Measurements from ENCODE around the gene ZBTB46. TPM values are rescaled to one million over a fixed set of nuclear protein-coding genes. Genes with fewer than 3 reads are reported as not detected.

ZBTB46 gene
- total RNA-seq, 1 donor from 2014 or later = 23.7 TPM

DNA sequence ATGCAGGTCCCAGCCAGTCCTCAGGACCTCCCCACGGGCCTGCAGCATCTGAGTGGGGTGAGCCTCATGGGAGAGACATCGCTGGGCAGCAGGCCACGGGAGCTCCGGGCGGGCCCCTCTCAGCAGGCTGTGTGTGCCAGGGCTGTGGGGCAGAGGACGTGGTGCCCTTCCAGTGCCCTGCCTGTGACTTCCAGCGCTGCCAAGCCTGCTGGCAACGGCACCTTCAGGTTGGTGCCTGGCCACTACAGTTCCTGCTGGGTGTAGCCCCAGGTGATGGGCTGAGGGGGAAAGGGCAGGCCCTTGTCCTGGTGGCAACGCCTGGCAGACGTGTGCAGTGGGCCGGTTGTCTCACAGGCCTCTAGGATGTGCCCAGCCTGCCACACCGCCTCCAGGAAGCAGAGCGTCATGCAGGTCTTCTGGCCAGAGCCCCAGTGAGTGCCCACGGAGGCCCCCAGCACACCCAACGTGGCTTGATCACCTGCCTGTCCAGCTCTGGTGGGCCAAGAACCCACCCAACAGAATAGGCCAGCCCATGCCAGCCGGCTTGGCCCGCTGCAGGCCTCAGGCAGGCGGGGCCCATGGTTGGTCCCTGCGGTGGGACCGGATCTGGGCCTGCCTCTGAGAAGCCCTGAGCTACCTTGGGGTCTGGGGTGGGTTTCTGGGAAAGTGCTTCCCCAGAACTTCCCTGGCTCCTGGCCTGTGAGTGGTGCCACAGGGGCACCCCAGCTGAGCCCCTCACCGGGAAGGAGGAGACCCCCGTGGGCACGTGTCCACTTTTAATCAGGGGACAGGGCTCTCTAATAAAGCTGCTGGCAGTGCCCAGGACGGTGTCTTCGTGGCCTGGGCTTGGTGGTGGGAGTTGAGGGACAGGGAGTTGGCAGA, 135.4 kb downstream of the ZBTB46 start:
- Mint-ChIP-seq H3K36me3 (ENCODE audit: low read depth) (peaks cover 5% of the 10 kb centered on the region), H3K9me3 (no peaks in the 10 kb centered on the region), H3K27ac (ENCODE audit: unreplicated experiment) (no peak overlapping the region), H3K27me3 (ENCODE audit: low read depth) (peaks cover 13% of the 10 kb centered on the region), H3K4me3 (peak overlapping the region; percentile 31), H3K4me1 (no peaks in the 10 kb centered on the region)
- TF ChIP-seq, protein P1, sequence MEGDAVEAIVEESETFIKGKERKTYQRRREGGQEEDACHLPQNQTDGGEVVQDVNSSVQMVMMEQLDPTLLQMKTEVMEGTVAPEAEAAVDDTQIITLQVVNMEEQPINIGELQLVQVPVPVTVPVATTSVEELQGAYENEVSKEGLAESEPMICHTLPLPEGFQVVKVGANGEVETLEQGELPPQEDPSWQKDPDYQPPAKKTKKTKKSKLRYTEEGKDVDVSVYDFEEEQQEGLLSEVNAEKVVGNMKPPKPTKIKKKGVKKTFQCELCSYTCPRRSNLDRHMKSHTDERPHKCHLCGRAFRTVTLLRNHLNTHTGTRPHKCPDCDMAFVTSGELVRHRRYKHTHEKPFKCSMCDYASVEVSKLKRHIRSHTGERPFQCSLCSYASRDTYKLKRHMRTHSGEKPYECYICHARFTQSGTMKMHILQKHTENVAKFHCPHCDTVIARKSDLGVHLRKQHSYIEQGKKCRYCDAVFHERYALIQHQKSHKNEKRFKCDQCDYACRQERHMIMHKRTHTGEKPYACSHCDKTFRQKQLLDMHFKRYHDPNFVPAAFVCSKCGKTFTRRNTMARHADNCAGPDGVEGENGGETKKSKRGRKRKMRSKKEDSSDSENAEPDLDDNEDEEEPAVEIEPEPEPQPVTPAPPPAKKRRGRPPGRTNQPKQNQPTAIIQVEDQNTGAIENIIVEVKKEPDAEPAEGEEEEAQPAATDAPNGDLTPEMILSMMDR (conservative IDR thresholded peaks at IDR 0.05) = no peak
- no peak for DNase-seq (ENCODE audit: low read depth, low spot score)

DNA sequence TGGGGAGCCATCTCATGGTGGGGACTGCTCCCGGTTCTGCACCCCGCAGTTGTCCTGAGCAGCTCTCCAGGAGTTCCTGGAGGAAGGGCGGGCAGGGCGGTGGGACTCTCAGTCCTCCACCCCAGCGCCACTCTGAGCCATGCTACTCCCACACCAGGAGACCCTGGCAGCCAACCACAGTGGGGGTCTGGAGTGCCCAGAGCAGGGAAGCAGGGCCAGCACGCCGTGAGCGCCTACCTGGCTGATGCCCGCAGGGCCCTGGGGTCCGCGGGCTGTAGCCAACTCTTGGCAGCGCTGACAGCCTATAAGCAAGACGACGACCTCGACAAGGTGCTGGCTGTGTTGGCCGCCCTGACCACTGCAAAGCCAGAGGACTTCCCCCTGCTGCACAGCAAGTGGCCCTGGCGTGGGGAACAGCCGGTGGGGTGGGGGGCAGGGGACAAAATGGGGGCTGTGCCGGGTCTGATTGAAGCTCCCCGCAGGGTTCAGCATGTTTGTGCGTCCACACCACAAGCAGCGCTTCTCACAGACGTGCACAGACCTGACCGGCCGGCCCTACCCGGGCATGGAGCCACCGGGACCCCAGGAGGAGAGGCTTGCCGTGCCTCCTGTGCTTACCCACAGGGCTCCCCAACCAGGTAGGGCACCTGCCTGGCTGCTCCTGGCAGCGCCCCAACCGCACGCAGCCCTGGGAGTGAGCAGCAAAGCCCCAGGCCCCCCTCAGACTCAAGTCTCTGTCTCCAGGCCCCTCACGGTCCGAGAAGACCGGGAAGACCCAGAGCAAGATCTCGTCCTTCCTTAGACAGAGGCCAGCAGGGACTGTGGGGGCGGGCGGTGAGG, 136.3 kb downstream of the ZBTB46 start:
- H3K27me3 Mint-ChIP-seq (ENCODE audit: low read depth) = peaks cover 9% of the 10 kb centered on the region
- H3K4me1 Mint-ChIP-seq = no peaks in the 10 kb centered on the region
- no peak for DNase-seq (ENCODE audit: low read depth, low spot score)
- H3K36me3 Mint-ChIP-seq (ENCODE audit: low read depth) = peaks cover 5% of the 10 kb centered on the region
- H3K4me3 Mint-ChIP-seq = no peak overlapping the region
- TF ChIP-seq, protein P1 (conservative IDR thresholded peaks at IDR 0.05) = no peak
- H3K27ac Mint-ChIP-seq (ENCODE audit: unreplicated experiment) = no peak overlapping the region
- no peaks in the 10 kb centered on the region for H3K9me3 Mint-ChIP-seq

DNA sequence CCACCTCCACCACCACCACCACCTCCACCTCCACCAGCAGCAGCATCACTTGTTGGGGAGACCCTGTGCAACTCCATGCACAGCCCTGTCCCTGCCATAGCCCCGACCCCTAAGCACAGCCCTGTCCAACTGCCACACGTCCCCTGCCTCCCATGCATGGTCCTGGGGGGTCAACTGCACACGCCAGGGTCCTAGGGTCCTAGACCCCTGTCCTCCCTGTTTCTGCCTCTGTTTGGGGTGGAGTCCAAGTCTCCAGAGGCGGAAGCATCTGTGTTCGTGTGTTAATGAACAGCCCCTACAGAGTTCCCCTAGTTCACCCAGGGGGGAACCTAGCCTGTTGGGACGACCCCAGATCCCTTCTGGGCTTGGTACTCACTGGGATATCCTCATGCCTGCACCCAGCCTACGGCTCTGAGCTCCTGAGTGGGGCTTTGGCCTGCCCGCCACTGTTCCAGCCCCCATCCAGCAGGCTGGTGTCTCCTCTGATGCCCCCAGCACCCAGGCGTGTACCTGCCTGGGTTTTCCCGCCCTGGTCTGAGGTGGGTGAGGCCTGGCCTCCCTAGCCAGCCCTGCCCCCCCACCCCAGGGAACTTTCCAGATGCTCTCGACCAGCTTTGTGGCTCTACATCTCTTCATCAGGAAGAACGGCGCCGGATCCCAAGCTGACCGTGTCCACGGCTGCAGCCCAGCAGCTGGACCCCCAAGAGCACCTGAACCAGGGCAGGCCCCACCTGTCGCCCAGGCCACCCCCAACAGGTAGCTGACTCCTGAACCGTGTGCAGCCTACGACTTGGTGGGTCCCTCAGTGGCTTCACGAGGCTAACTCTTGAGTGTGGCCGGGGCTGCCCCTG, 137.1 kb downstream of the ZBTB46 start:
- Mint-ChIP-seq H3K27me3 (ENCODE audit: low read depth) (peaks cover 9% of the 10 kb centered on the region), H3K4me3 (peak overlapping the region; percentile 62), H3K4me1 (no peaks in the 10 kb centered on the region), H3K36me3 (ENCODE audit: low read depth) (peaks cover 5% of the 10 kb centered on the region), H3K9me3 (no peaks in the 10 kb centered on the region), H3K27ac (ENCODE audit: unreplicated experiment) (peak overlapping the region; percentile 19)
- TF ChIP-seq, protein P1 (conservative IDR thresholded peaks at IDR 0.05) = no peak
- no peak for DNase-seq (ENCODE audit: low read depth, low spot score)

Other genes starting within 250 kb of the ZBTB46 start
- 14.6 and 15.2 TPM in 2 replicates for gene GMEB2, start 204.2 kb downstream of the ZBTB46 start, total RNA-seq
- gene STMN3, start 177.8 kb downstream of the ZBTB46 start, total RNA-seq = 96.4 and 101 TPM in 2 replicates
- 46.7 and 48.4 TPM in 2 replicates for gene RTEL1, start 173.0 kb downstream of the ZBTB46 start, total RNA-seq
- gene TNFRSF6B, start 134.6 kb downstream of the ZBTB46 start, total RNA-seq = not detected in 2 replicates
- gene ARFRP1, start 123.3 kb downstream of the ZBTB46 start, total RNA-seq = 41.0 and 42.1 TPM in 2 replicates
- 31.3 and 32.1 TPM in 2 replicates for gene ZGPAT, start 123.2 kb downstream of the ZBTB46 start, total RNA-seq
- 16.5 and 17.6 TPM in 2 replicates for gene LIME1, start 94.6 kb downstream of the ZBTB46 start, total RNA-seq
- 73.3 and 79.1 TPM in 2 replicates for gene SLC2A4RG, start 91.5 kb downstream of the ZBTB46 start, total RNA-seq
- gene ABHD16B, start 30.2 kb upstream of the ZBTB46 start, total RNA-seq = not detected in 2 replicates
- 57.4 and 58.2 TPM in 2 replicates for gene TPD52L2, start 34.0 kb upstream of the ZBTB46 start, total RNA-seq
- 46.9 and 47.3 TPM in 2 replicates for gene DNAJC5, start 63.9 kb upstream of the ZBTB46 start, total RNA-seq
- gene UCKL1, start 125.2 kb upstream of the ZBTB46 start, total RNA-seq = 39.3 and 39.9 TPM in 2 replicates
- gene ZNF512B, start 138.7 kb upstream of the ZBTB46 start, total RNA-seq = 33.0 and 34.0 TPM in 2 replicates
- gene SAMD10, start 148.4 kb upstream of the ZBTB46 start, total RNA-seq = 6.4 and 8.0 TPM in 2 replicates
- gene PRPF6, start 149.9 kb upstream of the ZBTB46 start, total RNA-seq = 77.4 and 81.5 TPM in 2 replicates
- gene C20orf204, start 204.9 kb upstream of the ZBTB46 start, total RNA-seq = 2.1 and 2.3 TPM in 2 replicates
- gene SOX18, start 218.4 kb upstream of the ZBTB46 start, total RNA-seq = not detected in 2 replicates
- gene TCEA2, start 231.9 kb upstream of the ZBTB46 start, total RNA-seq = 82.5 and 83.3 TPM in 2 replicates
- 11.1 and 11.7 TPM in 2 replicates for gene RGS19, start 248.3 kb upstream of the ZBTB46 start, total RNA-seq
- 0.93 and 0.96 TPM in 2 replicates for gene OPRL1, start 248.8 kb upstream of the ZBTB46 start, total RNA-seq

All from neural crest cell (in vitro differentiated cells).